Glutamatergic neuron (in vitro differentiated cells): ENCODE data around the gene IRF9. TPM values are rescaled to one million over a fixed set of nuclear protein-coding genes. Genes with fewer than 3 reads are reported as not detected.
A peak's percentile ranks its signal among the peaks of the same experiment; 100 is the strongest.

Experiments
- DNase-seq: peaks from one replicate; pipeline ENCODE4 v3.0.0; 2022
- H3K27ac Mint-ChIP-seq: one replicate; pipeline ENCODE4 v1.8.0; 2020; ENCODE audit warnings: mild to moderate bottlenecking, mixed read lengths, inconsistent platforms; ENCODE audit not compliant: unreplicated experiment
- H3K27me3 Mint-ChIP-seq: one replicate; pipeline ENCODE4 v1.8.0; 2020; ENCODE audit warnings: mild to moderate bottlenecking, moderate library complexity, mixed read lengths, inconsistent platforms; ENCODE audit not compliant: unreplicated experiment
- H3K36me3 Mint-ChIP-seq: one replicate; pipeline ENCODE4 v1.8.0; 2020; ENCODE audit warnings: mild to moderate bottlenecking, mixed read lengths, inconsistent platforms; ENCODE audit not compliant: unreplicated experiment
- H3K4me1 Mint-ChIP-seq: one replicate; pipeline ENCODE4 v1.8.0; 2020; ENCODE audit warnings: mild to moderate bottlenecking, low read depth, mixed read lengths, inconsistent platforms; ENCODE audit not compliant: unreplicated experiment
- H3K4me3 Mint-ChIP-seq: one replicate; pipeline ENCODE4 v1.8.0; 2020; ENCODE audit warnings: mild to moderate bottlenecking, mixed read lengths, inconsistent platforms; ENCODE audit not compliant: unreplicated experiment
- H3K9me3 Mint-ChIP-seq: one replicate; pipeline ENCODE4 v1.8.0; 2020; ENCODE audit warnings: mild to moderate bottlenecking, moderate library complexity, mixed read lengths, inconsistent platforms; ENCODE audit not compliant: unreplicated experiment
- total RNA-seq: library from RNA; stranded (reverse); fragmentation: NEBNext Ultra II Directional; extraction: Animal tissue kit (Norgen Biotek cat#: 25700); gene quantifications from one replicate; pipeline ENCODE4 v1.2.1, GENCODE V29; 2021; ENCODE audit not compliant: unreplicated experiment
- TF ChIP-seq, protein P1 (sequence below): fragments of 200-600 bp; sonication (generic); IDR thresholded peaks from one replicate; pipeline ENCODE4 v1.5.0; 2021; ENCODE audit not compliant: partially characterized antibody, unreplicated experiment

Gene IRF9
- total RNA-seq, 1 donor from 2014 or later, result 31.0 TPM

DNA sequence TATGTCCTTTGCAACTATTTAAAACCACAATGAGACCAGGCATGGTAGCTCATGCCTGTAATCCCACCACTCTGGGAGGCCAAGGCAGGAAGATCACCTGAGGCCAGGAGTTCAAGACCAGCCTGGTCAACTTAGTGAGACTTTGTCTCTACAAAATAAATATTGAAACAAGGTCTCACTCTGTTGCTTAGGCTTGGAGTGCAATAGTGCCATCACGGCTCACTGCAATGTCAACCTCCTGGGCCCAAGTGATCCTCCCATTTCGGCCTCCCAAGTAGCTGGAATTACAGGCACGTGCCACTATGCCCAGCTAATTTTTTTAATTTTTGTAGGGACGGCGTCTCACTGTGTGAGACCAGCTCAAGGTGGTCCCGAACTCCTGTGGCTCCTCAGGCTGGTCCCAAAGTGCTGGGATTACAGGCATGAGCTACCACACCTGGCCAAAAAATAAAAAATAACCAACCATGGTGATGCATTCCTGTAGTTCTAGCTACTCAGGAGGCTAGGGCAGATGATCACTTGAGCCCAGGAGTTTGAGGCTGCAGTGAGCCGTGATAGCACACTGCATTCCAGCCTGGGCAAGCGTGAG is 31.6 kb upstream of the IRF9 start:
- no peaks in the 10 kb centered on the region for H3K36me3 Mint-ChIP-seq
- H3K4me1 Mint-ChIP-seq, result peaks cover 18% of the 10 kb centered on the region
- H3K27me3 Mint-ChIP-seq, result peaks cover 6% of the 10 kb centered on the region
- H3K4me3 Mint-ChIP-seq, result no peak overlapping the region
- no peak overlapping the region for H3K27ac Mint-ChIP-seq
- H3K9me3 Mint-ChIP-seq, result peaks cover 4% of the 10 kb centered on the region
- TF ChIP-seq, protein P1, sequence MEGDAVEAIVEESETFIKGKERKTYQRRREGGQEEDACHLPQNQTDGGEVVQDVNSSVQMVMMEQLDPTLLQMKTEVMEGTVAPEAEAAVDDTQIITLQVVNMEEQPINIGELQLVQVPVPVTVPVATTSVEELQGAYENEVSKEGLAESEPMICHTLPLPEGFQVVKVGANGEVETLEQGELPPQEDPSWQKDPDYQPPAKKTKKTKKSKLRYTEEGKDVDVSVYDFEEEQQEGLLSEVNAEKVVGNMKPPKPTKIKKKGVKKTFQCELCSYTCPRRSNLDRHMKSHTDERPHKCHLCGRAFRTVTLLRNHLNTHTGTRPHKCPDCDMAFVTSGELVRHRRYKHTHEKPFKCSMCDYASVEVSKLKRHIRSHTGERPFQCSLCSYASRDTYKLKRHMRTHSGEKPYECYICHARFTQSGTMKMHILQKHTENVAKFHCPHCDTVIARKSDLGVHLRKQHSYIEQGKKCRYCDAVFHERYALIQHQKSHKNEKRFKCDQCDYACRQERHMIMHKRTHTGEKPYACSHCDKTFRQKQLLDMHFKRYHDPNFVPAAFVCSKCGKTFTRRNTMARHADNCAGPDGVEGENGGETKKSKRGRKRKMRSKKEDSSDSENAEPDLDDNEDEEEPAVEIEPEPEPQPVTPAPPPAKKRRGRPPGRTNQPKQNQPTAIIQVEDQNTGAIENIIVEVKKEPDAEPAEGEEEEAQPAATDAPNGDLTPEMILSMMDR, result no peak
- DNase-seq, result no peak

DNA sequence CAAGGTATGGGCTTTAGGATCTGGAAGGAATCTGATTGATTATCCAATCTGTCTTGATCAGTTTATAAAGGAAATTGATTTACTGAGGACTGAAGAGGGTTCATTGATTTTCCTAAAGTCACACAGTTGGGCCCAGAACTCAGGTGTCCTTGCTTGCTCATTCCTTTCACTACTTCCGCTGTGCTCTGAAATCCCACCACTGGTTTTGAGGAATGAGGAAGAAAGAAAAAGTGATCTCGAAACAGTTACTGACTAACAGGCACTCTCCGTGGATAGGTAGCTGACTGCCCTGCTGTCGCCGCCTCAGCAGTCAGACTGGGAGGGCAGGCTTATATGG is 30.7 kb upstream of the IRF9 start, which contains the start of gene FITM1:
Gene FITM1, plus strand, starts transcription at position 280 of the 337 bp plus-strand sequence. CDS start 905 bp downstream, outside the sequence.
- Mint-ChIP-seq H3K36me3 (no peaks in the 10 kb centered on the region), H3K4me1 (peaks cover 22% of the 10 kb centered on the region), H3K9me3 (peaks cover 8% of the 10 kb centered on the region), H3K4me3 (peak within 1 kb of the TSS; percentile 70), H3K27me3 (peaks cover 10% of the 10 kb centered on the region), H3K27ac (peak within 1 kb of the TSS; percentile 78)
- TF ChIP-seq, protein P1, result no peak
- DNase-seq, result no peak

DNA sequence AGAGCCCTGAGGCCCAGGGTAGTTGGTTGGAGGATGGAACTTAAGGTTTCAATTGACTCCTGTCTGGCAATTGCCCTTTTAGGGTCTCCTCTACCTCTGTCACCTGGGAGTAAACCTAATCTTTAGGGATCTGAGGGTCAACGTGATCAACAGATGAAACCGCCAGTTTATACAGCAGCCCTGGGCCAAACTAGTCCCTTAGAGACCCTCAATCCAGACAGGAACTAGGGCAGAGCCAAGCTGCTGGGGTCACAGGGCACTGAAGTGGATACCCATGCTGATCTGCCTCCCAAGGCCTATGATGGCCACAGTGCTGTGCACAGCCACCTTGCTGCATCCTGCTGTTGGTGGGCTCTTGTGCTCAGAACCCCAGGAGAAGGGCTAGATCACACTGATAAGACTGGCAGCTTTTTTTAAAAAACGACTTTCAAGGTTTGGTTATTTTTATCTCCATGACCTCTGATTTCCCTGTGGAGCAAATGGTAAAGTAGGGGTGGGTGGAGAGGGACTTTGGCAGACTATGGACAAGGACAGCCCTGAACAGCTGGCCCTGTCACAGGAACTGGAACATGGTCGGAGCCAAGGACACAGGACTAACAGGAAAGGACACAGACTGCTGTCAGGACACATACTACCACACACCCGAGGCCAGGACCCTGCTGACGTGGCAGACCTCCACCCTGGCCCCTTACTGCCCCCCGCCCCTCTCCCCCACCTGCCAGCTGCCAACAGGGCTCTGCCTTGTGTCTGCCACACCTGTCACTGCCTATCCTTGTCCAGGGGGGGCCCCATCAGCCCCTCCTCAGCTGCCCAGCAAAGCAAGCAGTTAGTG is 30.1 kb upstream of the IRF9 start:
- H3K27ac Mint-ChIP-seq, result peak overlapping the region; percentile 78

DNA sequence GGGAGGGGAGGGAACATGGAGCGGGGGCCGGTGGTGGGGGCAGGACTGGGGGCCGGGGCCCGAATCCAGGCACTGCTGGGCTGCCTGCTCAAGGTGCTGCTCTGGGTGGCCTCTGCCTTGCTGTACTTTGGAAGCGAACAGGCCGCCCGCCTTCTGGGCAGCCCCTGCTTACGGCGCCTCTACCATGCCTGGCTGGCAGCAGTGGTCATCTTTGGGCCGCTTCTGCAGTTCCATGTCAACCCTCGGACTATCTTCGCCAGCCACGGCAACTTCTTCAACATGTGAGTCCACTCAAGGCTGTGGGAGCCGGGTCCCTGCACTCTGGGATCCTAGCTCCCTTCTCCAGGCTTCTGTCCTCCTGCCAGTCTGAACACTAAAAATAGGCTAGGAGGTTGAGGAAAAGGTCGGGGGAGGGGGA is 29.5 kb upstream of the IRF9 start:
- Mint-ChIP-seq H3K36me3 (no peaks in the 10 kb centered on the region), H3K4me1 (peaks cover 25% of the 10 kb centered on the region), H3K27ac (peak overlapping the region; percentile 10), H3K4me3 (peak overlapping the region; percentile 46), H3K27me3 (peaks cover 12% of the 10 kb centered on the region), H3K9me3 (peaks cover 10% of the 10 kb centered on the region)
- TF ChIP-seq, protein P1, result no peak
- no peak for DNase-seq

More for the DNA sequence above, 30.1 kb upstream of the IRF9 start:
- peaks cover 25% of the 10 kb centered on the region for H3K4me1 Mint-ChIP-seq
- TF ChIP-seq, protein P1, result no peak
- no peaks in the 10 kb centered on the region for H3K36me3 Mint-ChIP-seq
- H3K4me3 Mint-ChIP-seq, result peak overlapping the region; percentile 70
- DNase-seq, result peak; percentile 23
- peaks cover 10% of the 10 kb centered on the region for H3K9me3 Mint-ChIP-seq
- peaks cover 12% of the 10 kb centered on the region for H3K27me3 Mint-ChIP-seq
